SK-N-SH treated with all-trans-retinoic acid at 6 μM for 48 hours (cell line): ENCODE data around the gene MAP2K1.
A peak's percentile ranks its signal among the peaks of the same experiment; 100 is the strongest.
"Not testable (repeated sequence)": the region's sequence is repeated elsewhere in the genome, so short reads cannot be mapped to it uniquely, and the experiment has no call there.

ENCODE experiments used
- ATAC-seq: fragments of 200-7000 bp; cut with Tn5 transposase; 3 replicates; pipeline ENCODE4 v1.9.1; 2020; ENCODE audit warnings: mild to moderate bottlenecking, moderate library complexity
- ARNTL ChIP-seq: fragments of 450-650 bp; formaldehyde crosslinking; IDR thresholded peaks from 2 replicates; pipeline ENCODE4 v1.5.0; 2020; ENCODE audit warnings: low read depth, mild to moderate bottlenecking, moderate library complexity, borderline replicate concordance
- BACH2 ChIP-seq: fragments of 250-450 bp; sonication (Bioruptor Pico); IDR thresholded peaks from 2 replicates; pipeline ENCODE4 v1.9.0; 2021; ENCODE audit warnings: mild to moderate bottlenecking, borderline replicate concordance
- CREB5 ChIP-seq: fragments of 250-450 bp; sonication (Bioruptor Pico); IDR thresholded peaks from 2 replicates; pipeline ENCODE4 v1.5.1; 2020; ENCODE audit warnings: low read depth, mild to moderate bottlenecking, moderate library complexity
- CSDC2 ChIP-seq: fragments of 250-450 bp; sonication (Bioruptor Pico); IDR thresholded peaks from 2 replicates; pipeline ENCODE4 v1.5.0; 2020; ENCODE audit warnings: mild to moderate bottlenecking, moderate library complexity
- CSRNP3 ChIP-seq: fragments of 250-450 bp; sonication (Bioruptor Pico); IDR thresholded peaks from 2 replicates; pipeline ENCODE4 v1.5.1; 2021; ENCODE audit warnings: mild to moderate bottlenecking, moderate library complexity
- GLIS3 ChIP-seq: fragments of 250-450 bp; sonication (Bioruptor Pico); IDR thresholded peaks from 2 replicates; pipeline ENCODE4 v1.5.0; 2020; ENCODE audit warnings: mild to moderate bottlenecking, moderate library complexity
- ISL1 ChIP-seq: fragments of 250-450 bp; sonication (Bioruptor Pico); IDR thresholded peaks from 2 replicates; pipeline ENCODE4 v2.1.2; 2022; ENCODE audit warnings: mild to moderate bottlenecking, moderate library complexity
- OSR1 ChIP-seq: fragments of 250-450 bp; sonication (Bioruptor Pico); IDR thresholded peaks from 2 replicates; pipeline ENCODE4 v1.8.0; 2022; ENCODE audit warnings: moderate library complexity, mild to moderate bottlenecking, inconsistent platforms
- PATZ1 ChIP-seq: fragments of 250-450 bp; sonication (Bioruptor Pico); IDR thresholded peaks from 2 replicates; pipeline ENCODE4 v1.8.0; 2020; ENCODE audit warnings: mild to moderate bottlenecking, moderate library complexity, borderline replicate concordance
- POU6F1 ChIP-seq: fragments of 250-450 bp; sonication (Bioruptor Pico); IDR thresholded peaks from 2 replicates; pipeline ENCODE4 v1.8.0; 2021; ENCODE audit warnings: low read depth, mild to moderate bottlenecking, moderate library complexity, borderline replicate concordance
- RARB ChIP-seq: fragments of 250-450 bp; sonication (Bioruptor Pico); IDR thresholded peaks from 2 replicates; pipeline ENCODE4 v1.8.0; 2021; ENCODE audit warnings: mild to moderate bottlenecking, moderate library complexity
- SNAI2 ChIP-seq: fragments of 250-450 bp; sonication (Bioruptor Pico); IDR thresholded peaks from 2 replicates; pipeline ENCODE4 v1.5.0; 2020; ENCODE audit warnings: mild to moderate bottlenecking, moderate library complexity
- TCF4 ChIP-seq: fragments of 250-450 bp; sonication (Bioruptor Pico); IDR thresholded peaks from 2 replicates; pipeline ENCODE4 v1.8.0; 2021; ENCODE audit warnings: mild to moderate bottlenecking, moderate library complexity, borderline replicate concordance
- ZC3H10 ChIP-seq: fragments of 250-450 bp; sonication (Bioruptor Pico); IDR thresholded peaks from 2 replicates; pipeline ENCODE4 v1.5.1; 2021; ENCODE audit warnings: mild to moderate bottlenecking, moderate library complexity
- ZFP3 ChIP-seq: fragments of 250-450 bp; sonication (Bioruptor Pico); IDR thresholded peaks from 2 replicates; pipeline ENCODE4 v1.5.0; 2020; ENCODE audit warnings: mild to moderate bottlenecking, moderate library complexity
- ZFP30 ChIP-seq: fragments of 450-650 bp; formaldehyde crosslinking; IDR thresholded peaks from 2 replicates; pipeline ENCODE4 v1.5.0; 2022; ENCODE audit warnings: mild to moderate bottlenecking, moderate library complexity
- ZNF565 ChIP-seq: fragments of 450-650 bp; formaldehyde crosslinking; conservative IDR thresholded peaks from 2 replicates; pipeline ENCODE4 v1.5.0; 2020; ENCODE audit warnings: low read depth, mild to moderate bottlenecking, moderate library complexity
- ZNF70 ChIP-seq: fragments of 450-650 bp; formaldehyde crosslinking; IDR thresholded peaks from 2 replicates; pipeline ENCODE4 v1.5.0; 2020; ENCODE audit warnings: mild to moderate bottlenecking, moderate library complexity
- ZNF8 ChIP-seq: fragments of 450-650 bp; formaldehyde crosslinking; IDR thresholded peaks from 2 replicates; pipeline ENCODE4 v1.5.0; 2020; ENCODE audit warnings: mild to moderate bottlenecking, moderate library complexity
- TF ChIP-seq, protein P1 (sequence below): fragments of 250-450 bp; sonication (Bioruptor Pico); IDR thresholded peaks from 2 replicates; pipeline ENCODE4 v1.5.0; 2020; ENCODE audit warnings: mild to moderate bottlenecking, moderate library complexity

The MAP2K1 gene

GRCh38 chr15:66356359-66357236 is 30.1 kb upstream of the MAP2K1 start, which contains the start of gene TIPIN:
Gene TIPIN, minus strand, starts transcription at chr15:66356685. Its CDS starts 3,738 bp downstream, at chr15:66352947.
- peak; percentile 98 for ATAC-seq
- no peak for TF ChIP-seq ARNTL (CRISPR knock-in tag)
- TF ChIP-seq BACH2 (CRISPR knock-in tag) = no peak
- no peak for TF ChIP-seq CSRNP3
- TF ChIP-seq ZNF8 (CRISPR knock-in tag) = no peak
- no peak for TF ChIP-seq ZC3H10
- TF ChIP-seq ZFP30 (CRISPR knock-in tag) = no peak
- no peak for TF ChIP-seq ZNF70
- TF ChIP-seq CSDC2 (CRISPR knock-in tag) = no peak
- no peak for TF ChIP-seq OSR1 (CRISPR knock-in tag)
- TF ChIP-seq GLIS3 (CRISPR knock-in tag) = no peak
- 0 out of 2 replicates have a peak, but pooled peaks have one; percentile 7 for TF ChIP-seq ZFP3 (CRISPR knock-in tag)
- TF ChIP-seq, protein P1, sequence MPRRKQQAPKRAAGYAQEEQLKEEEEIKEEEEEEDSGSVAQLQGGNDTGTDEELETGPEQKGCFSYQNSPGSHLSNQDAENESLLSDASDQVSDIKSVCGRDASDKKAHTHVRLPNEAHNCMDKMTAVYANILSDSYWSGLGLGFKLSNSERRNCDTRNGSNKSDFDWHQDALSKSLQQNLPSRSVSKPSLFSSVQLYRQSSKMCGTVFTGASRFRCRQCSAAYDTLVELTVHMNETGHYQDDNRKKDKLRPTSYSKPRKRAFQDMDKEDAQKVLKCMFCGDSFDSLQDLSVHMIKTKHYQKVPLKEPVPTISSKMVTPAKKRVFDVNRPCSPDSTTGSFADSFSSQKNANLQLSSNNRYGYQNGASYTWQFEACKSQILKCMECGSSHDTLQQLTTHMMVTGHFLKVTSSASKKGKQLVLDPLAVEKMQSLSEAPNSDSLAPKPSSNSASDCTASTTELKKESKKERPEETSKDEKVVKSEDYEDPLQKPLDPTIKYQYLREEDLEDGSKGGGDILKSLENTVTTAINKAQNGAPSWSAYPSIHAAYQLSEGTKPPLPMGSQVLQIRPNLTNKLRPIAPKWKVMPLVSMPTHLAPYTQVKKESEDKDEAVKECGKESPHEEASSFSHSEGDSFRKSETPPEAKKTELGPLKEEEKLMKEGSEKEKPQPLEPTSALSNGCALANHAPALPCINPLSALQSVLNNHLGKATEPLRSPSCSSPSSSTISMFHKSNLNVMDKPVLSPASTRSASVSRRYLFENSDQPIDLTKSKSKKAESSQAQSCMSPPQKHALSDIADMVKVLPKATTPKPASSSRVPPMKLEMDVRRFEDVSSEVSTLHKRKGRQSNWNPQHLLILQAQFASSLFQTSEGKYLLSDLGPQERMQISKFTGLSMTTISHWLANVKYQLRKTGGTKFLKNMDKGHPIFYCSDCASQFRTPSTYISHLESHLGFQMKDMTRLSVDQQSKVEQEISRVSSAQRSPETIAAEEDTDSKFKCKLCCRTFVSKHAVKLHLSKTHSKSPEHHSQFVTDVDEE (CRISPR knock-in tag) = peak; percentile 17; the same call in 1 of the 2 replicates
- no peak for TF ChIP-seq ZNF565 (CRISPR knock-in tag)

DNA sequence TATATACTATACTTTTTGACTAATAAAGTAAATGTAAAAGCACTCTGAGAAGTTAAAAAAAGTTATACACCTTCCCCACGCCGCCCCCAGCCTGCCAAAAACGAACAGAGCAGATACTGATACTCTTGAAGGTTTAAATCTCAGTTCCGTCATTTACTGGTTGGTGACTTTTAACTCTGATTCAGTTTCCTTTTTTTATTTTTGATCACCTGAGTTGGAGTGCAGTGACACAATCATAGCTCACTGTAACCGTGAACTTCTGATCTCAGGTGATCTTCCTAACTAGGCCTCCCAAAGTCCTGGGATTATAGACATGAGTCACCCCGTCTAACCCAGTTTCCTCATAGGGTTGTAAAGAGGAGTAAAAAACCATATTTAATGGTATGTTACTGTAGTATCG is 27.0 kb upstream of the MAP2K1 start:
- no peak for ATAC-seq
- no peak for TF ChIP-seq OSR1 (CRISPR knock-in tag)
- TF ChIP-seq SNAI2 (CRISPR knock-in tag) = no peak
- TF ChIP-seq CSRNP3 = no peak
- no peak for TF ChIP-seq ISL1 (CRISPR knock-in tag)
- TF ChIP-seq CREB5 (CRISPR knock-in tag) = no peak
- no peak for TF ChIP-seq ZC3H10
- TF ChIP-seq ZNF70 = no peak
- TF ChIP-seq ZNF8 (CRISPR knock-in tag) = no peak
- TF ChIP-seq BACH2 (CRISPR knock-in tag) = no peak
- TF ChIP-seq, protein P1 (CRISPR knock-in tag) = no peak
- no peak for TF ChIP-seq PATZ1
- TF ChIP-seq RARB (CRISPR knock-in tag) = no peak
- no peak for TF ChIP-seq TCF4 (CRISPR knock-in tag)
- no peak for TF ChIP-seq GLIS3 (CRISPR knock-in tag)
- no peak for TF ChIP-seq ZFP3 (CRISPR knock-in tag)
- TF ChIP-seq ARNTL (CRISPR knock-in tag) = no peak
- no peak for TF ChIP-seq POU6F1 (CRISPR knock-in tag)
- TF ChIP-seq ZFP30 (CRISPR knock-in tag) = no peak
- TF ChIP-seq, all 23 proteins: peak for 0

DNA sequence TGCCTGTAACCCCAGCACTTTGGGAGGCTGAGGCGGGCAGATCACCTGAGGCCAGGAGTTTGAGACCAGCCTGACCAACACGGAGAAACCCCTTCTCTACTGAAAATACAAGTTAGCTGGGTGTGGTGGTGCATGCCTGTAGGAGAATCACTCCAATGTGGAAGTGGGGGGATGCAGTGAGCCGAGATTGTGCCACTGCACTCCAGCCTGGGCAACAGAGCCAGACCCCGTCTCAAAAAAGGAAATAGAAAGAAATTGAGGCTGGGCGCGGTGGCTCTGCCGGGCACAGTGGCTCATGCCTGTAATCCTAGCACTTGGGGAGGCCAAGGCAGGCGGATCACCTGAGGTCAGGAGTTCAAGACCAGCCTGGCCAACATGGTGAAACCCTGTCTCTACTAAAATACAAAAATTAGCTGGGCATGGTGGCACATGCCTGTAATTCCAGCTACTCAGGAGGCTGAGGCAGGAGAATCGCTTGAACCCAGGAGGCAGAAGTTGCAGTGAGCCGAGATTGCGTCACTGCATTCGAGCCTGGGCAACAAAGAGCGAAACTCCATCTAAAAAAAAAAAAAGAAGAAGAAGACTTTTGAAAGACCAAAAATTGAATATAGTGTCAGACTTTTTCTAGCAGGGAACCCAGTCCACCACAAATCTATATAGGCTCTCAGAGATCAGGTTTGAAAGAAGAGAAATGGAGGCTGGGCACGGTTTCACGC is 24.8 kb upstream of the MAP2K1 start:
- not testable (repeated sequence) for ATAC-seq
